NCI-H1092 treated with DMSO at 0.1 percent for 48 hours (cell line): ENCODE results near the gene RNF212B.
"Not testable (repeated sequence)": the region's sequence is repeated elsewhere in the genome, so short reads cannot be mapped to it uniquely, and the experiment has no call there.

Experiments
- DNase-seq: peaks from one replicate; lab custom pipeline; 2025; lab: John Stamatoyannopoulos, UW

The RNF212B gene, protein sequence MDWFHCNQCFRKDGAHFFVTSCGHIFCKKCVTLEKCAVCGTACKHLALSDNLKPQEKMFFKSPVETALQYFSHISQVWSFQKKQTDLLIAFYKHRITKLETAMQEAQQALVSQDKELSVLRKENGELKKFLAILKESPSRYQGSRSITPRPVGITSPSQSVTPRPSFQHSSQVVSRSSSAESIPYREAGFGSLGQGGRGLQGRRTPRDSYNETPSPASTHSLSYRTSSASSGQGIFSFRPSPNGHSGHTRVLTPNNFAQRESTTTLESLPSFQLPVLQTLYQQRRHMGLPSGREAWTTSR

DNA sequence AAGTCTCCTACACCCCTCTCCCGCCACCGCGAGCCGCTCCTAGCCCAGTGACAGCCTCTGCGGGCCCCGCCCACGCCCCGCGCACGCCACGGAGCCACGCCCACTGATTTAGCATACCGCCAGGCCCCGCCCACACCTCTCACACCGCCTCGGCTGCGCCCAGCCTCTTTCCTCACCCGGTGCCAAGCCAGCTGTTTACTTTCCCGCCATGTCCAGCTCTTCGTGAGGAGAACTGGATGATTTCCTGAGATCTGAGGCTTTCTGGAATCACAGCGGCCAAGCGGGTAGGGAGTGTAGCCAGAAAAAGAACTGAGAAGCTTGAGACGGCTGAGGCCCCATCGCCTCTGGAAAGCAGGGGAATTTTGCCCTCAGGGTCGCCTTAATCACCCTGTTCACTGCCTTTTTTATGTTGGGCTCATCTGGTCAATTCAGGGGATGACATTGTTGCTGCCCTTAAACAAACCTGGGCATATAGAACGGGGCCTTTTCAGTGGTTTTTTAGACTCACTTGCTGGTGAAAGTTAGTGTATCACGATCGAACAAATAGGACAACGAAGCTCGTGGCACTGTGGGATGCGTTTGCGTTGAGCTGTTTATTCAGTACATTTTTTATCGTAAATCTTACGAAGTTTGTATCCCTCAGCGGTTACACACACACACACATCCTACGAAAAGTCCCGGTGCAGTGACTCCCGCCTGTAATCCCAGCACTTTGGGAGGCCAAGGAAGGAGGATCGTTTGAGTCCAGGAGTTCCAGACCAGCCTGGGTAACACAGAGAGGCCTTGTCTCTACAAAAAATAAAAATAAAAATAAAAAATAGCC, at the start of gene RNF212B:
TSS of gene RNF212B (plus strand) at position 165 of the 823 bp plus-strand sequence. CDS start 2,410 bp downstream, outside the sequence.
- DNase-seq = peak; percentile 95

DNA sequence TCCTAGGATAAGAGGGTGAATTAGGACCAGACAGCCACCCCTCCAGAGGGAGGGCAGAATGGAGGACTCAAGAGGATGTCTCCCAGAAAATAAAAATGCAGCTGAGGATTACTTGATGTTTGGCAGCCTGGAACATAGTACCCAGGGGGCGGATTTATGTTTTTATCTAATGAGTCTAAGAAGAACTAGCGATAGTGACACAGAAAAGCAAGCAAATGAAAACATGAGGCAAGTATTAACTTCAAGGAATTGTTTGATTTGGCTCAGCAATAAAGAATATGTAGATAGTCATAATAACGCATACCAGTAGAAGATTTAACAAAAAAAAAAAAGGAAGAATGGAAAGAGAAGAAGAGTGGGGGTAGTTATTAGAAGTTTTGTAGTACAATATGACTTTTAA, 44.3 kb upstream of the RNF212B start:
- no peak for DNase-seq

DNA sequence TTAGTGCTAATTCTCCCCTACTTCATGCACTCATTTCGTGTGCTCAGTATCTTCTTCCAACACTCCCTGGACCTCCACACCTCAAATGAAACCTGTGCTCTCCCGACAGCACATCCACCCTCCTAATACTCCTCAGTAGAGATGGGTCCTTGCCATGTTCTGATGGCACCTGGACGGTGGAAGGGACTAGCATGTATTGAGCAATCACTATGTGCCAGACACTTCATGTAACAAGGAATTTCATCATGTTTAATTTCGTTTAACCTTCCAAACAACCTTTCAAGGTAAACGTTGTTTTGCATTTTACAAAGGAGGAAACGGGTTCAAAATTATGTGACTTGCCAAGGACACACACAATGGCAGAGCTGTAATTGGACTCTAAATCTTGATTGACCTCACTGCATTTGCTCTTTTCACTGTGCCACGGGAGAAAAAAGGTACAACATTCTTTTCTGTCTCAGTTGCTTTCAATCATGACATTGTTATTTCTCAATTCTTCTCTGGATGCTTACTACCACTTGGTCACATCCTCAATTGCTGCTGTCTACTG, 42.1 kb upstream of the RNF212B start:
- DNase-seq = no peak

DNA sequence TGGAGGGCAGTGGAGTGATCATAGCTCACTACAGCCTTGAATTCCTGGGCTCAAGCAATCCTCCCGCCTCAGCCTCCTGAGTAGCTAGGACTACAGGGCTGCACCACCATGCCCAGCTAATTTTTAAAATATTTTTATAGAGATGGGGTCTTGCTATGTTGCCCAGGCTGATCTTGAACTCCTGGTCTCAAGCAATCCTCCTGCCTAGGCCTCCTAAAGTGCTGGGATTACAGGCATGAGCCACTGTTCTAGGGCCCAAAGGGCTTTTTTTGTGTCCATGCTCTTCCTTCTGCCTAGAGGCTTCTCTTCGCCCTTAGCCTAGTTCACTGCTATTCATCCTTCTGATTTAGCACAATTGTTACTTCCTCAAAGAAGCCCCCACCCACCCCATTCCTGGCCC, 41.2 kb upstream of the RNF212B start:
- not testable (repeated sequence) for DNase-seq

DNA sequence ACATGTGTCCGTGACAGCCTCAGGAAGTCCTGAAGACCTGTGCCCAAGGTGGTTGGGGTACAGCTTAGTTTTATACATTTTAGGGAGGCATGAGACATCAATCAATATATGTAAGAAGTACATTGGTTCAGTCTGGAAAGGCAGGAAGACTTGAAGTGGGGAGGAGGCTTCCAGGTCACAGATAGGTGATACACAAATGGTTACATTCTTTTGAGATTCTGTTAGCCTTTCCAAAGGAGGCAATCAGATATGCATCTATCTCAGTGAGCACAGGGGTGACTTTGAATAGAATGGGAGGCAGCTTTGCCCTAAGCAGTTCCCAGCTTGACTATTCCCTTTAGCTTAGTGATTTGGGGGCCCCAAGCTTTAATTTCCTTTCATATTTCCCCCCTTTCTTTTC, 38.6 kb upstream of the RNF212B start:
- DNase-seq = not testable (repeated sequence)

DNA sequence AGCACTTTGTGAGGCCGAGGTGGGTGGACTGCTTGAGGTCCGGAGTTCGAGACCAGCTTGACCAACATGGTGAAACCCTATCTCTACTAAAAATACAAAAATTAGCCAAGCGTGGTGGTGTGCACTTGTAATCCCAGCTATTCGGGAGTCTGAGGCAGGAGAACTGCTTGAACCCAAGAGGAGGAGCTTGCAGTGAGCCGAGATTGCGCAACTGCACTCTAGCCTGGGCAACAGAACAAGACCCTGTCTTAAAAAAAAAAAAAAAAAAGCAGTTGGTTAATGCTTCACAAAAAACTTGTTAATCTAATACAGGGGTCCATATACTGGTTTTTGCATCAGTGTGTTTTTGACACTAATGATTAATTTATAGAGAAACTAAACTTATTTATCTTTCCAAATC, 35.7 kb upstream of the RNF212B start:
- DNase-seq = no peak

DNA sequence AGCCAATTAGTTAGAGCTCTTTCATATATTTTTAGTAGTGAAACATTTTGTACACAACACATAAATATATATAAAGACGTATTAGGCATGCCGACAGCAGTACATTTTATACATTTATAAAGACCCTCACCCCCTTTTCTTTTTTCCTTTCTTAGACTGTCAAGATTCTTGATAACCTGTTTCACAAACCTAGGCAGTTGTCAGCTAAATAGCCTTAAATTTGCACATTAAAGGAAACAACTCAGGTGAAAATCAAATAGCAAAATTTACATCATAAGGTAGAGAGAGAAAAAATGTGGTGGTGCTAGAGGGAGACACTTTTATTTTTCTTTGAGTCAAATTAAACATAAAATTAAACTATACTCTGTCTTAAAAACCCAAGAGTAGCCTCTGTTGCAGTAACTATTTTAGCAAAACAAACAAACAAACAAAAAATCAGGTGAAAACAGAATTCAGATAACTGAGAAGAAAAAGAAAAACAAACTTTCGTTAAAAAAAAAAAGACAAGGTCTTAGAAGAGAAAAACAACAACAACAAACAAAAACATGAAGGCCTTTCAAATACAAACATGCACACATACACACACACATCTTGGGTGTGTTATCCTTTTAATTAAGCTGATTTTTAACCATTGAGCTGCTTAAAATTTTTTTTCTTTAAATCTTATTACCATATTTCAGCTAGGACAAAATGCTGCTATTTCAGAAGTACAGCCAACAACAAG, 31.2 kb upstream of the RNF212B start:
- no peak for DNase-seq

DNA sequence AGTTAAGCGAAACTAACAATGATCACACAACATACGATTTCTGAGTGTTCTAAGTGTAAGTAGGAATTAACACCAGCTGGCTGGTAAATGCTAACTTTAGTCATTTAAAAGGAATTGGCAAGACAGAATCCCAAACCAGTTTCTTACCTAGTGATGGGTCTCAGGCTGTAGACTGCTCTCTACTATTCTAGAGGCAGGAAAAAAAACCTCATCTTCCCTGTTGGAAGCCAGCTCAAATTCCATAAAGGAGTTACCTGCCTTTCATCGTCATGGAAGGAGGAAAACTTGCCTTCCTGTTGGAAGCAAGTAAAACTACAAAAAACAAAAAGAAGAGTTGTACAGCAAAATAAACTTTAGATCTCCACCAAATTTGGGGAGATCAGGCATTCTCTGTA, 30.6 kb upstream of the RNF212B start:
- DNase-seq = no peak

DNA sequence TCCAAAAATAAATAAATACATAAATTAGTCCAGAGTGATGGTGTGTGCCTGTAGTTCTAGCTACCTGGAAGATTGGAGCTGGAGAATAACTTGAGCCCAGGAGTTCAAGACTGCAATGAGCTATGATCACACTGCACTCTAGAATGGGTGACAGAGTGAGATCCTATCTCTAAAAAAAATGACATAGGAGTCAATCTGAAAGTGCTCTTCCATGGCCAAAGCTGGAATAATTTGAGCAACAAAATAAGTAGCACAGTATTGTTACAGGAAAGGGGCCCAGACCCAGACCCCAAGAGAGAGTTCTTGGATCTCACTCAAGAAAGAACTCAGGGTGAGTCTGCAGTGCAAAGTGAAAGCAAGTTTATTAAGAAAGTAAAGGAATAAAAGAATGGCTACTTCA, 29.4 kb upstream of the RNF212B start:
- DNase-seq = no peak

DNA sequence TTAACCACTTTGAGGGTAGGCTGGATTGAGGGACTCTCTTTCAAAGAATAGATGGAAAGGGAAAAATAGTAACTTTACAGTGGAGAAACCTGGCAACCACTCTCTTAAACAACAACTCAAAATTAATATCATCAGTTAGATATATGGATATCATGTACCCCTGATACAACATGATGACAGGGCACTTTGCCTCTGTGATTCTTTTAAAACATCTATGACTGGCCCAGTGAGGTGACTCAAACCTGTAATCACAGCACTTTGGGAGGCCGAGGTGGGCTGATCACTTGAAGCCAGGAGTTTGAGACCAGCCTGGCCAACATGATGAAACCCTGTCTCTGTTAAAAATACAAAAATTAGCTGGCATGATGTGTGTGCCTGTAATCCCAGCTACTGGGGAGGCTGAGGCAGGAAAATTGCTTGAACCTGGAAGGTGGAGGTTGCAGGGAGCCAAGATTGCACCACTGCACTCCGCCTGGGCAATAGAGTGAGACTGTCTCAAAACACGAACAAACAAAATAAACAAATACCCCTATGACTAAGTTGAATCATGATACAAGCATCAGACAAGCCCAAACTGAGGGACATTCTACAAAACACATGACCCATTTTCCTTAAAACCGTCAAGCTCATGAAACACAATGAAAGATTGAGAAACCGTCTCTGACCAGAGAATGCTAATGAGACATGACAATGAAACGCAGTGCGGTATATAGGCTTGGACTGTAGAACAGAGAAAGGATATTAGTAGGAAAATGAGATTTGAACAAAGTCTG, 27.9 kb upstream of the RNF212B start:
- DNase-seq = no peak

DNA sequence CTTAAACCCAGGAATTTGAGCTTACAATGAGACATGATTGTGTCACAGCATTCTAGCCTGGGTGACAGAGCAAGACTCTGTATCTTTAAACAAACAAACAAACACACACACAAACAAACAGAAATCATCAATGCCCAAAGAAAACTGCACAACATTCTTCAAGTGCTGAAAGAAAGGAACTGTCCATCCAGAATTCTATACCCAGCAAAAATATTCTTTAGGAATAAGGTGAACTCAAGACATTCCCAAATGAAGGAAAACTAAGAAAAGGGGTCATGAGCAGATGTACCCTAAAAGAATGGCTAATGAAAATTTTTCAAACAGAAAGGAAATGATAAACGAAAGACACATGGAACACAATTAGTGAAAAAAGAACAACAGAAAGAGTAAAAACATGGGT, 22.3 kb upstream of the RNF212B start:
- no peak for DNase-seq

DNA sequence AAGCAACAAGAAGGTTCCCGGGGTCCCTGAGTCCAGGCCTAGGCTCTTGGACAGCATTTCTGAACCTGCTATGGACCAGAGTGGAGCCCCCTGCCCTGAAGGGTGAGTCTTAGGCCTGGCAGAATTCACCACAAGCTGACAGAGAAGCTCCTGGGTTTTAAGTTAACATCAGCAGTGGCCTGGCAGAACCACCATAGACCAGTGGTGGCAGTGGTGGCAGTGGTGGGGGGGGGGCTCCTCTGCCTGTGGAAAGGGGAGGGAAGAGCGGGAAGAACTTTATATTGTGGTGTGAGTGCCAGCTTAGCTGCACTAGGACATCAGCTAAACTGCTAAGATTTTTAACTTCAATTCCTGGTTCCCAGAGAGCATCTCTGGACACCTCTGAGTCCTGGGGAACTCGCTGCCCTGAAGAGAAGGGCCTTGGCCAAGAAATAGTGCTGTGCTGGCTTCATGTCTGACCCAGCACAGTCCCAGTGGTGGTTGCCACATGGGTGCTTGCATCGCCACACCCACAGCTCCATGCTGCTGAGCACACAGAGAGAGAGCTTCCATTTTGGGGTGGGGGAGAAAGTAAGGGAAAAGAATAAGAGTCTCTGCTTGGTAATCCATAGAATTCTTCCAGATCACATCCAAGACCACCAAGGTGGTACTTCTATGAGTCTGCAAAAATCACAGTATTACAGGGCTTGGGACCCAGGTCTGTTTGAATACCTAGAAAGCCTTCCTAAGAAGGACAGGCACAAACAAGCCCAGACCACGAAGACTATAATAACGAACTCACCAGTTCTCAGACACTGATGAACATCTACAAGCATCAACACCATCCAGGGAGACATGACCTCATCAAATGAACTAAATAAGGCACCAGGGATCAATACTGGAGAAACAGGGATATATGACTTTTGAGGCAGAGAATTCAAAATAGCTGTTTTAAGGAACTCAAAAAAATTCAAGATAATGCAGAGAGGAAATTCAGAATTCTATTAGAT, 20.4 kb upstream of the RNF212B start:
- no peak for DNase-seq

DNA sequence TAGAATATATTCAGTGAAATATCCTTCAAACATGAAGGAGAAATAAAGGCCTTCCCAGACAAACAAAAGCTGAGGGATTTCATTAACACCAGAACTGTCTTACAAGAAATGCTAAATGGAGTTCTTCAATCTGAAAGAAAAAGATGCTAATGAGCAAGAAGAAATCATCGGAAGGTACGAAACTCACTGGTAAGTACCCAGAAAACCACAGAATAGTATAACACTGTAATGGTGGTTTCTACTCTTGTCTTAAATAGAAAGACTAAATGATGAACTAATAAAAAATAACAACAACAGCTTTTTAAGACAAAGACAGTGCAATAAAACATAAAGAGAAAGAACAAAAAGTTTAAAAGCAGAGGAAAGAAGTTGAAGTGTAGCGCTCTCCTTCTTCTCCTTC, 18.7 kb upstream of the RNF212B start:
- DNase-seq = no peak

DNA sequence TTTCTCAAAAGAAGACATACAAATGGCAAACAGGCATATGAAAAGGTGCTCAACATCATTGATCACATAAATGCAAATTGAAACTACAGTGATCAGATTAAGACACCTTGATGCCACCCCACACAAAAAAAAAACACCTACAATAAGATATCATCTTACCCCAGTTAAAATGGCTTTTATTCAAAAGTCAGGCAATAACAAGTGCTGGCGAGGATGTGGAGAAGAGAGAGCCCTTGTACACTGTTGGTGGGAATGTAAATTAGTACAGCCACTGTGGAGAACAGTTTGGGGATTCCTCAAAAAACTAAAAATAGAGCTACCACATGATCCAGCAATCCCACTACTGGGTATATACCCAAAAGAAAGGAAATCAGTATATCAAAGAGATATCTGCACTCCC, 12.8 kb upstream of the RNF212B start:
- not testable (repeated sequence) for DNase-seq

DNA sequence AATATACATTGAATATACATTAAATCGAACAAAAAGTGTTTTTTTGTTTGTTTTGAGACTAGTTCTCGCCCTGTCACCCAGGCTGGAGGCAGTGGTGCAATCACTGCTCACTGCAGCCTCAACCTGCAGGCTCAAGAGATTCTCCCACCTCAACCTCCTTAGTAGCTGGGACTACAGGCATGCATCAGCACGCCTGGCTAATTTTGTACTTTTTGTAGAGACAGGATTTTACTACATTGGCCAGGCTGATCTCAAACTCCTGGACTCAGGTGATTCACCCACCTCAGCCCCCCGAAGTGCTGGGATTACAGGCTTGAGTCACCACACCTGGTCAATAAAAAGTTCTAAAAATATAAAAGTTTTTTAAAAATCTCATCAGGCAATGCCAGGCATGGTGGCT, 10.2 kb upstream of the RNF212B start:
- DNase-seq = no peak

DNA sequence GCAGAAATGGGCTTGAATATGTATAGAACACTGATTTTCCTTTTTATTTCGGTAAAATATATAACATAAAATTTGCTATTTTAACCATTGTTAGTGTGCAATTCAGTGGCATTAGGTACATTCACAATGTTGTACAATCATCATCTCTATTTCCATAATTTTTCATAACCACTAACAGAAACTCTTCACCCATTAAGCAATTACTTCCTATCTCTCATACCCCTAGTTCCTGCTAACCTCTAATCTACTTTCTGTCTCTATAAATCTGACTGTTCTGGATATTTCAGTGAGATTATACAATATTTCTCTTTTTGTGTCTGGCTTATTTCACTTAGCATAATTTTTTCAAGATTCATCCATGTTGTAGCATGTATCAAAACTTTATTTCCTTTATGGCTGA, 8.9 kb upstream of the RNF212B start:
- DNase-seq = no peak

DNA sequence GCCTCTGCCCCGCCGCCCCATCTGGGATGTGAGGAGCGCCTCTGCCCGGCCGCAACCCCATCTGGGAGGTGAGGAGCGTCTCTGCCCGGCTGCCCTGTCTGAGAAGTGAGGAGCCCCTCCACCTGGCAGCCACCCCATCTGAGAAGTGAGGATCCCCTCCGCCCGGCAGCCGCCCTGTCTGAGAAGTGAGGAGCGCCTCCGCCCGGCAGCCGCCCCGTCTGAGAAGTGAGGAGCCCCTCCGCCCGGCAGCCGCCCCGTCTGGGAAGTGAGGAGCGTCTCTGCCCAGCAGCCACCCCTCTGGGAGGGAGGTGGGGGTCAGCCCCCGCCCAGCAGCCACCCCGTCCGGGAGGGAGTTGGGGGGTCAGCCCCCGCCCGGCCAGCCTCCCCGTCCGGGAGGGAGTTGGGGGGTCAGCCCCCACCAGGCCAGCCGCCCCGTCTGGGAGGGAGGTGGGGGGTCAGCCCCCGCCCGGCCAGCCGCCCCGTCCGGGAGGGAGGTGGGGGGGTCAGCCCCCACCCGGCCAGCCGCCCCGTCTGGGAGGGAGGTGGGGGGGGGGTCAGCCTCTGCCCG, 5.4 kb upstream of the RNF212B start:
- DNase-seq = not testable (repeated sequence)

DNA sequence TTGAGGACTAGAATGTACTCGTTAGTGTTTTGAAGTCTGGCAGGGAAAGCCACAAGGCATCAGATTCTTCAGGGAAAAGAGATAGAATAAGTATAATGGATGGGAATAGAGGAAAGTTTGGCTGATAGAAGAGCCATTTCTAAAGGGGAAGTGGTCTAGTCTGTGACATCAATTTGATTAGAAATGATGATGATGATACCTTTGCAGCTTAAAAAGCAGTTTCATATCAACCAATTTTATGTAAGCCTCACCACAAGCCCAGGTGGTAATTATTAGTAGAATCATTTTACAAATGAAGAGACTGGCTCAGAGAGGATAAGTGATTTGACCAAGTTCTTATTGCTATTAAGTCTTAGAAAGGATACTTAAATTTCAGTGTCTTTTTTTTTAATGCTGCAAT, 2.9 kb downstream of the RNF212B start:
- DNase-seq = no peak

DNA sequence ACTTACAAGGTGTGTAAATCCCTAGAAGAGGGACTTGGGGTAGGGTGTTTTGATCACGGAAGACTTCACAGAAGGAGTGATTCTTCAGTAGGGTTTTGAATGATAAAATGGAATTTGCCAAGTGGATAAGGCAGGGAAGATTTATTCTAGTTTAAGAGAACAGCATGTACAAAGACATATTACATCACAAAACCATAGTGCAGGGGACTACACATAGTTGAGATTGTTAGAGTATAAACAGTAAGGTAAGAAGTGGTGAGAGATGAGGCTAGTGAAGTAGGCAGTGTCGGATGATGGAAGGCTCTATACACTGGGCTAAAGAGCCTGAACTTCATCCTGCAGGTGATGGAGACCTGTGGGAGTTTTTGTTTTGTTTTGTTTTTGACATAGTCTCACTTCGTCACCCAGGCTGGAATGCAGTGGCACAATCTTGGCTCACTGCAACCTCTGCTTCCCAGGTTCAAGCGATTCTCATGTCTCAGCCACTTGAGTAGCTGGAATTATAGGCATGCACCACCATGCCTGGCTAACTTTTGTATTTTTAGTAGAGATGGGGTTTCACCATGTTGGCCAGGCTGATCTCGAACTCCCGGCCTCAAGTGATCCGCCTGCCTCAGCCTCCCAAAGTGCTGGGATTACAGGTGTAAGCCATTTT, 3.5 kb downstream of the RNF212B start:
- DNase-seq = not testable (repeated sequence)

DNA sequence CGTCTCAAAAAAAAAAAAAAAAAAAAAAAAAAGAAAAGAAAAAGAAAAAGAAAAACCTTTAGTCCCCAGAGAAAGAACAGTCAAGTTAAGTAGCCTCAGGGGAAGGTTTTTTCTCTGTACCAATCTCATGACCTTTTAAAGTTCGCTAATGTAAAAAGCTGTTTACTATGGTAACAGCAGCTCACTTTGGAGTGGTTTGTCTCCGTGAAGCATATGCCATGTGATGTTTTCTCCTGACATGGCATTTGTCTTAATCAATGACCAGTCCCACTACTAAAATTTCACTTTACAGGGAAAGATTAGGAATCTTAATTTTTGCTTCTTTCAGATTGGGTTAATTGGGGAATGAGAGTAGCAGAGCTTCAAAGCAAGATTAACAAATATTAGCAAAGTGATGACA, 4.3 kb downstream of the RNF212B start:
- no peak for DNase-seq
